Measurements from ENCODE around the gene TECPR2. TPM values are rescaled to one million over a fixed set of nuclear protein-coding genes. Genes with fewer than 3 reads are reported as not detected.

The TECPR2 gene
- total RNA-seq, 1 experiment from 2014 or later: 21.3 TPM

DNA sequence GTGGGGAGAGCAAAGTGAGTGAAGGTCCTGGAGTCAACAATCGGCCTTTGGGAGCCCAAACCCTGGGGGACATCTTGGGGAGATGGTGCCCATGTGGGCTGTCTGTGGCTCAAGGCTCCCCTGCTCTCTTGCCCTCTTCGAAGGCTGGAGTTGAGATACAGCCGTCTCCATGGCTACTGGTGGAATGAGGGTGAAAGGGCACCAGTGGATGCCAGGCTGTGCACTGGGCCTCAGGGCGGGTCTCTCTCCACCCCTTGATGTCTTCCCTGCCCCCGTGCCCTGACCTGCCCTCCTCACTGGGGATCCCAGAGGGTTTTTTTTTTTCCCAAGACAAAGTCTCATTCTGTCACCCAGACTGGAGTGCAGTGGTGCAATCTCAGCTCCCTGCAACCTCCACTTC is 148.8 kb downstream of the TECPR2 start:
- Mint-ChIP-seq H3K27me3 (ENCODE audit: low read depth) (peaks cover 2% of the 10 kb centered on the region; the same call in 1 of the 2 replicates), H3K27ac (no peak overlapping the region), H3K36me3 (no peaks in the 10 kb centered on the region; the same call in 1 of the 2 replicates), H3K4me1 (peaks cover 18% of the 10 kb centered on the region), H3K9me3 (no peaks in the 10 kb centered on the region), H3K4me3 (no peak overlapping the region)
- TF ChIP-seq RORB (CRISPR knock-in tag; IDR thresholded peaks at IDR 0.05) (no peak), ZNF219 (CRISPR knock-in tag; IDR thresholded peaks at IDR 0.05; ENCODE audit: borderline replicate concordance) (no peak), EMX1 (CRISPR knock-in tag; IDR thresholded peaks at IDR 0.05) (no peak)
- DNase-seq (ENCODE audit: low spot score) (no peak), ATAC-seq (no peak)
- POLR2A ChIA-PET: interaction anchor here (0.9 kb wide), 1 partner anchor 13 kb away, joined by 4 read pairs; no protein-coding TSS in a partner anchor
- CTCF ChIA-PET: interaction anchor here (0.6 to 1.7 kb wide), 3 partner anchors 10 to 13 kb away, joined by 3 to 8 read pairs (median 5); no protein-coding TSS in a partner anchor

DNA sequence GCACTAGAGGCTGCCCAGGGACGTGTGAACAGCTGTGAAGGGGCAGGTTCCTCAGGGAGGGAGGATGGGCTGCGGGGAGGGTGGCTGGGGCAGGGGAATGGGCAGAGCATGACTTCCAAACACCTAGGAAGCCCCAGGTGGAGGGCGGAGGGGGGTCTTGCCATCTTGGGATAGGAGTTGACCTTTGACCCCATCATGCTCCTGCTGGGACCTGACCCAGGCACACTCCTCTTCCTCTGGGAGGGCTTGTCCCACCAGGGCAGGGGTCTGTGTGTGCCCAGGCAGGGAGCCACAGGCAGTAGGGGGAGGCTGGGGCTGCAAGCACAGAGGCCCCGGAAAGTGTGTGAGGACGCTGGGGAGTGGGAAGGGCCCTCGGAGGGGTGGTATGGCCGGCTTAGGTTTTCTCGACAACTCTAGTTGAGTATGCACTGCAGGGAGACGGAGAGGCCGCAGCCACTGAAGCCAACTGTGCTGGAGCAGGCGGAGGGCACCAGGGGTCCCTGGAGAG is 150.1 kb downstream of the TECPR2 start:
- ChIA-PET POLR2A (no interaction called here), CTCF (no interaction called here)
- Mint-ChIP-seq H3K9me3 (no peaks in the 10 kb centered on the region), H3K27ac (no peak overlapping the region), H3K4me1 (peaks cover 18% of the 10 kb centered on the region), H3K36me3 (no peaks in the 10 kb centered on the region; the same call in 1 of the 2 replicates), H3K27me3 (ENCODE audit: low read depth) (peaks cover 6% of the 10 kb centered on the region), H3K4me3 (no peak overlapping the region)
- DNase-seq (ENCODE audit: low spot score): no peak
- TF ChIP-seq, protein P1, sequence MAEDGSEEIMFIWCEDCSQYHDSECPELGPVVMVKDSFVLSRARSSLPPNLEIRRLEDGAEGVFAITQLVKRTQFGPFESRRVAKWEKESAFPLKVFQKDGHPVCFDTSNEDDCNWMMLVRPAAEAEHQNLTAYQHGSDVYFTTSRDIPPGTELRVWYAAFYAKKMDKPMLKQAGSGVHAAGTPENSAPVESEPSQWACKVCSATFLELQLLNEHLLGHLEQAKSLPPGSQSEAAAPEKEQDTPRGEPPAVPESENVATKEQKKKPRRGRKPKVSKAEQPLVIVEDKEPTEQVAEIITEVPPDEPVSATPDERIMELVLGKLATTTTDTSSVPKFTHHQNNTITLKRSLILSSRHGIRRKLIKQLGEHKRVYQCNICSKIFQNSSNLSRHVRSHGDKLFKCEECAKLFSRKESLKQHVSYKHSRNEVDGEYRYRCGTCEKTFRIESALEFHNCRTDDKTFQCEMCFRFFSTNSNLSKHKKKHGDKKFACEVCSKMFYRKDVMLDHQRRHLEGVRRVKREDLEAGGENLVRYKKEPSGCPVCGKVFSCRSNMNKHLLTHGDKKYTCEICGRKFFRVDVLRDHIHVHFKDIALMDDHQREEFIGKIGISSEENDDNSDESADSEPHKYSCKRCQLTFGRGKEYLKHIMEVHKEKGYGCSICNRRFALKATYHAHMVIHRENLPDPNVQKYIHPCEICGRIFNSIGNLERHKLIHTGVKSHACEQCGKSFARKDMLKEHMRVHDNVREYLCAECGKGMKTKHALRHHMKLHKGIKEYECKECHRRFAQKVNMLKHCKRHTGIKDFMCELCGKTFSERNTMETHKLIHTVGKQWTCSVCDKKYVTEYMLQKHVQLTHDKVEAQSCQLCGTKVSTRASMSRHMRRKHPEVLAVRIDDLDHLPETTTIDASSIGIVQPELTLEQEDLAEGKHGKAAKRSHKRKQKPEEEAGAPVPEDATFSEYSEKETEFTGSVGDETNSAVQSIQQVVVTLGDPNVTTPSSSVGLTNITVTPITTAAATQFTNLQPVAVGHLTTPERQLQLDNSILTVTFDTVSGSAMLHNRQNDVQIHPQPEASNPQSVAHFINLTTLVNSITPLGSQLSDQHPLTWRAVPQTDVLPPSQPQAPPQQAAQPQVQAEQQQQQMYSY (CRISPR knock-in tag; IDR thresholded peaks at IDR 0.05): no peak
- TF ChIP-seq SMAD3 (CRISPR knock-in tag; IDR thresholded peaks at IDR 0.05; ENCODE audit: borderline replicate concordance) (no peak), SOX15 (CRISPR knock-in tag; IDR thresholded peaks at IDR 0.05) (no peak), TCF7 (CRISPR knock-in tag; IDR thresholded peaks at IDR 0.05; ENCODE audit: low read depth) (no peak), ZNF671 (CRISPR knock-in tag; IDR thresholded peaks at IDR 0.05) (no peak), NR1H2 (CRISPR knock-in tag; IDR thresholded peaks at IDR 0.05) (no peak), NR3C1 (CRISPR knock-in tag; conservative IDR thresholded peaks at IDR 0.05; ENCODE audit: low read depth) (no peak), PRRX2 (CRISPR knock-in tag; IDR thresholded peaks at IDR 0.05) (no peak), TEAD4 (CRISPR knock-in tag; IDR thresholded peaks at IDR 0.05) (no peak), GTF2I (CRISPR knock-in tag; conservative IDR thresholded peaks at IDR 0.05) (no peak), ATF1 (CRISPR knock-in tag; IDR thresholded peaks at IDR 0.05) (no peak), ZBTB21 (CRISPR knock-in tag; IDR thresholded peaks at IDR 0.05; ENCODE audit: borderline replicate concordance) (no peak), JAZF1 (CRISPR knock-in tag; IDR thresholded peaks at IDR 0.05) (no peak)
- TF ChIP-seq, protein P2, sequence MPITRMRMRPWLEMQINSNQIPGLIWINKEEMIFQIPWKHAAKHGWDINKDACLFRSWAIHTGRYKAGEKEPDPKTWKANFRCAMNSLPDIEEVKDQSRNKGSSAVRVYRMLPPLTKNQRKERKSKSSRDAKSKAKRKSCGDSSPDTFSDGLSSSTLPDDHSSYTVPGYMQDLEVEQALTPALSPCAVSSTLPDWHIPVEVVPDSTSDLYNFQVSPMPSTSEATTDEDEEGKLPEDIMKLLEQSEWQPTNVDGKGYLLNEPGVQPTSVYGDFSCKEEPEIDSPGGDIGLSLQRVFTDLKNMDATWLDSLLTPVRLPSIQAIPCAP (CRISPR knock-in tag; IDR thresholded peaks at IDR 0.05): no peak
- TF ChIP-seq, protein P3, sequence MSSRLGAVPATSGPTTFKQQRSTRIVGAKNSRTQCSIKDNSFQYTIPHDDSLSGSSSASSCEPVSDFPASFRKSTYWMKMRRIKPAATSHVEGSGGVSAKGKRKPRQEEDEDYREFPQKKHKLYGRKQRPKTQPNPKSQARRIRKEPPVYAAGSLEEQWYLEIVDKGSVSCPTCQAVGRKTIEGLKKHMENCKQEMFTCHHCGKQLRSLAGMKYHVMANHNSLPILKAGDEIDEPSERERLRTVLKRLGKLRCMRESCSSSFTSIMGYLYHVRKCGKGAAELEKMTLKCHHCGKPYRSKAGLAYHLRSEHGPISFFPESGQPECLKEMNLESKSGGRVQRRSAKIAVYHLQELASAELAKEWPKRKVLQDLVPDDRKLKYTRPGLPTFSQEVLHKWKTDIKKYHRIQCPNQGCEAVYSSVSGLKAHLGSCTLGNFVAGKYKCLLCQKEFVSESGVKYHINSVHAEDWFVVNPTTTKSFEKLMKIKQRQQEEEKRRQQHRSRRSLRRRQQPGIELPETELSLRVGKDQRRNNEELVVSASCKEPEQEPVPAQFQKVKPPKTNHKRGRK (CRISPR knock-in tag; IDR thresholded peaks at IDR 0.05; ENCODE audit: borderline replicate concordance): no peak
- TF ChIP-seq, protein P4, sequence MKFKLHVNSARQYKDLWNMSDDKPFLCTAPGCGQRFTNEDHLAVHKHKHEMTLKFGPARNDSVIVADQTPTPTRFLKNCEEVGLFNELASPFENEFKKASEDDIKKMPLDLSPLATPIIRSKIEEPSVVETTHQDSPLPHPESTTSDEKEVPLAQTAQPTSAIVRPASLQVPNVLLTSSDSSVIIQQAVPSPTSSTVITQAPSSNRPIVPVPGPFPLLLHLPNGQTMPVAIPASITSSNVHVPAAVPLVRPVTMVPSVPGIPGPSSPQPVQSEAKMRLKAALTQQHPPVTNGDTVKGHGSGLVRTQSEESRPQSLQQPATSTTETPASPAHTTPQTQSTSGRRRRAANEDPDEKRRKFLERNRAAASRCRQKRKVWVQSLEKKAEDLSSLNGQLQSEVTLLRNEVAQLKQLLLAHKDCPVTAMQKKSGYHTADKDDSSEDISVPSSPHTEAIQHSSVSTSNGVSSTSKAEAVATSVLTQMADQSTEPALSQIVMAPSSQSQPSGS (CRISPR knock-in tag; IDR thresholded peaks at IDR 0.05; ENCODE audit: borderline replicate concordance, low read depth): no peak
- ATAC-seq: no peak
